ENCODE measurements around the gene SAP30L. TPM values are rescaled to one million over a fixed set of nuclear protein-coding genes. Genes with fewer than 3 reads are reported as not detected.

SAP30L gene
- total RNA-seq, 1 donor from 2014 or later = 37.7 TPM

DNA sequence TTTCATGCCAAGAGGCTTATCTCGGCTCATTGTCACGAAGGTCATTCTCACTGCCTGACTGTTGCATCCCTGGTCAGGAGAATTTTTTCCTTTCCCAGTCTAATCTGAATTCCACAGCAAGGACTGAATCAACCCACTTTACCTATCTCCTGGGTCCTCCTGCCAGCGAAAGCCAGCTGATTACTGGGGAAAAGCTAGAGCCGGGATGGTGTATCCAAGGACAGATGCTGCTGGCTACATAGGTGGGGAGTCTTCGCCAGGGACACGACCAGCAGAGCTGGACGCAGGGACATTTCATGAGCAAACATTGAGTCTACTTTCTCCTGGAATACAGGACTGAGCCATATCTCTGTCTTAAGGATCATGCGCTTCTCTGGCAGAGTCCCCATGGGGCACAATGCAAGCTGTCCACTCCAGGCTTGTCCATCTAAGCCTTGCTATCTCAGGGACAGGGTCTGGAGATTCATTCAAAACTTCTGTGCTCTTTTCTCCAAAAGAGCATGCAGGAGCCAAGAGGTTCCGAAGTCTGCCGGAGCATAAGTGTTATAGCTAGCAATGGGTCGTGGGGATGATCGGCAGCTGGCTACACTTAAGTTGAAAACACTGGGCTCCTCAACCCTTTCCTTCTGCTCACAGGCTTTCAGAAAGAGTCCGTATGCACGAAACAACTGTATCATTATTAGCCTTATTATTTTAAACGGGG lies 38.7 kb downstream of the SAP30L start:
- Mint-ChIP-seq H3K4me1 (ENCODE audit: low read depth) (peaks cover 17% of the 10 kb centered on the region), H3K27ac (no peak overlapping the region), H3K9me3 (ENCODE audit: low read depth) (no peaks in the 10 kb centered on the region), H3K4me3 (ENCODE audit: low read depth) (no peak overlapping the region), H3K36me3 (ENCODE audit: insufficient read depth) (no peaks in the 10 kb centered on the region), H3K27me3 (peaks cover 88% of the 10 kb centered on the region)
- DNase-seq (ENCODE audit: low spot score, unreplicated experiment) = no peak
- no peak for TF ChIP-seq CTCF (IDR thresholded peaks at IDR 0.05; ENCODE audit: unreplicated experiment)

DNA sequence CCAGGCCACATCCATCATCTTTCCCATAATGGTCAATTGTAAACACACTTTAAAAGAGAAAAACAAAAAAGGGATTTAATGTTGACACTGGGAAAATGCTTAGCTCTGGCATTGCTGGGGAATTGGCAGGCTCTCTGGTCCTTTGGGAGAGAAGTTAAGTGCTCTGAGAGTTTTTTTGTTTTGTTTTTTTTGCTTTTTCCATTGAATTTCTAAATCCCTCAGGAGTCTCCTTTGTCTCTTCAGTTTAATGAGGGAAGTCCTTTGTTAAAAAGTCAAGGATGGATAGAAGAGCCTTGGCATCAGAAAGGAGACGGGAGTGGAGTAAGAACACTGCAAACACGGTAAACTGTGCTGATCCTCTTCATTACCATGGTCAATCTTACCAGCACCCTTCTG lies 39.3 kb downstream of the SAP30L start:
- Mint-ChIP-seq H3K36me3 (ENCODE audit: insufficient read depth) (no peaks in the 10 kb centered on the region), H3K4me3 (ENCODE audit: low read depth) (no peak overlapping the region), H3K9me3 (ENCODE audit: low read depth) (no peaks in the 10 kb centered on the region), H3K27me3 (peaks cover 87% of the 10 kb centered on the region), H3K27ac (no peak overlapping the region), H3K4me1 (ENCODE audit: low read depth) (peaks cover 16% of the 10 kb centered on the region)
- no peak for TF ChIP-seq CTCF (IDR thresholded peaks at IDR 0.05; ENCODE audit: unreplicated experiment)
- no peak for DNase-seq (ENCODE audit: low spot score, unreplicated experiment)

DNA sequence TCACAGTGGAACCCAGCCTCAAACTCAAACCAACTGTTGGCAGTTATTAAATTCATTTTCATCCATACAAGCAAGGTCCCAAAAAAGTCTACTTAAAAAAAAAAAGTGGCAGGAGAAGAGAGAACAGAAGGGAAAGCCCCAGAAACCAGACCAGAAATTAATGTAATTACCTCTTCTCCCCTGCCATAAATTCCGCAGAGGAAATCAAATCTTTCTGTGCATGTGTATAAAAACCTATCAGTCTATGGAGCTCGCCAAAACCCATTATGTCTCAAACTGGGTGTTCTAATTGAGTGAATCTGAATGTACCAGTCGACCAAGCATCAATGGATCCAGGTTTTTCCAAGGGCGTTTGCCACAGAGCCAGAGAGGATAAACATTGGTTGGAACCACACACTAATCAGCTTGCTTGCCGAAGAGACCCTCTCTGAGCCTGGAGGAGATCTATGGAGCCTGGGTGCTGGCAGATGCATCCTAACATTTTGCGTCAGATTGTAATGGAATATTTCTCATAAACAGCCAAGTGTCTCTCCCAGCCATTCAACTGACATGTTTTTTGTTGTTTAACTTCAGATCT lies 40.1 kb downstream of the SAP30L start:
- Mint-ChIP-seq H3K27me3 (peaks cover 83% of the 10 kb centered on the region), H3K9me3 (ENCODE audit: low read depth) (no peaks in the 10 kb centered on the region), H3K27ac (no peak overlapping the region), H3K4me1 (ENCODE audit: low read depth) (peaks cover 16% of the 10 kb centered on the region), H3K4me3 (ENCODE audit: low read depth) (no peak overlapping the region), H3K36me3 (ENCODE audit: insufficient read depth) (no peaks in the 10 kb centered on the region)
- TF ChIP-seq CTCF (IDR thresholded peaks at IDR 0.05; ENCODE audit: unreplicated experiment) = no peak
- no peak for DNase-seq (ENCODE audit: low spot score, unreplicated experiment)

DNA sequence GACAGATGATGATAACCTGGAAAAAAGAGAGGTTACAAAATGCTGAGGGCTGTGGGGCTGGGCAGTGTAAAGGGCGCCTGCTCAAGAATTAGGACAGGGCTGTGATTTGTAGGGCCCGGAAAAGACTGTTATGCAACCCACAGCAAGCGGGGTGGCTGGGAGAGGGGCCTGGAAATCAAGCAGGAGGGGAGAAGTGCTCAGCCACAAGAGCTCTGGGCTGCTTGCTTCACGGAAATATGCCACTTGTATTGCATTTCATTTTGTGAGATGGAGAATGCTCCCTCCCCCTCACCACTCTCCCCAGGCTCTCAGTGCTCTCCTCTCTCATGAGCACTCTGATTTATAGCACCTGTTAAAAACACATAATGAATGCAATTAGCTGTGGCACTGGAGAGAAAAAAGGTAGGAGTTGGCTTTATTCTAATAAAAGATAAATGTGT lies 40.6 kb downstream of the SAP30L start:
- Mint-ChIP-seq H3K27me3 (peaks cover 80% of the 10 kb centered on the region), H3K36me3 (ENCODE audit: insufficient read depth) (no peaks in the 10 kb centered on the region), H3K4me1 (ENCODE audit: low read depth) (peaks cover 16% of the 10 kb centered on the region), H3K4me3 (ENCODE audit: low read depth) (no peak overlapping the region), H3K9me3 (ENCODE audit: low read depth) (no peaks in the 10 kb centered on the region), H3K27ac (no peak overlapping the region)
- DNase-seq (ENCODE audit: low spot score, unreplicated experiment) = no peak
- no peak for TF ChIP-seq CTCF (IDR thresholded peaks at IDR 0.05; ENCODE audit: unreplicated experiment)

DNA sequence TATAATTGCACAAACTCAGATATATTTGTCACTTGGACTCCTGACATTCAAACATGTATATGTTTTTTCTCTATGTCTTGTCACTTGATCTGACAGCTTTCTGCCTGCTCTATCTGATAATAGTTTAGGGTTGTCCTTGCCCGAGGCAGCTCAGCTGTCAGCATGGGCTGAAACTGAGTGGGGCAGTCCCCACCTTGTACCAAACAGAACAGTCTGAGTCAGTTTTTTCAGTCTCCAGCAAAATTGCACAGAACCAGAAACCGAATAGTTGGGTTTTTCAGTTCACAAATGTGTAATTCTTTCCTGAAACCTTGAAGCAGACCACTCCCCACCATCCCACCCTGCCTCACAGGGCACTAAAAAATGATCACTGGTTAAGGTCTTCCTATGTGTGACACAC lies 41.7 kb downstream of the SAP30L start:
- H3K27ac Mint-ChIP-seq = no peak overlapping the region
- no peak overlapping the region for H3K4me3 Mint-ChIP-seq (ENCODE audit: low read depth)
- H3K36me3 Mint-ChIP-seq (ENCODE audit: insufficient read depth) = no peaks in the 10 kb centered on the region
- DNase-seq (ENCODE audit: low spot score, unreplicated experiment) = no peak
- peaks cover 78% of the 10 kb centered on the region for H3K27me3 Mint-ChIP-seq
- no peak for TF ChIP-seq CTCF (IDR thresholded peaks at IDR 0.05; ENCODE audit: unreplicated experiment)
- H3K4me1 Mint-ChIP-seq (ENCODE audit: low read depth) = peaks cover 16% of the 10 kb centered on the region
- no peaks in the 10 kb centered on the region for H3K9me3 Mint-ChIP-seq (ENCODE audit: low read depth)
